H1 (cell line): ENCODE measurements around the gene PIK3R5. TPM values are rescaled to one million over a fixed set of nuclear protein-coding genes. Genes with fewer than 3 reads are reported as not detected.

ENCODE experiments used
- CTCF ChIA-PET: fragments of 300-600 bp; sonication (Branson Sonifier 250); formaldehyde crosslinking; loops from one replicate; lab custom pipeline; 2021; ENCODE audit not compliant: partially characterized antibody; lab: Charles Lee
- POLR2A ChIA-PET: fragments of 300-600 bp; sonication (Branson Sonifier 250); formaldehyde crosslinking; loops from one replicate; lab custom pipeline; 2021; ENCODE audit warnings: inconsistent platforms; ENCODE audit not compliant: partially characterized antibody; lab: Charles Lee
- DNase-seq, 2 experiments: peaks; one replicate each; pipeline versions ENCODE4 v3.0.0 to v3.0.0-alpha.2; 2010 to 2022; ENCODE audit warnings: low spot score in 2 of 2, low read depth in 1 of 2, mixed read lengths in 1 of 2
- FAIRE-seq: peaks from 2 replicates; lab custom pipeline; 2011; peaks lifted over from hg19 to GRCh38; lab: Jason Lieb, UNC
- H2AFZ ChIP-seq: 2 replicates; pipeline ENCODE4 v1.8.1; 2012; ENCODE audit warnings: low read length, inconsistent platforms
- H2AK5ac ChIP-seq: 2 replicates; pipeline ENCODE4 v1.6.1; 2013; ENCODE audit warnings: low read depth, low read length
- H2BK120ac ChIP-seq: replicated peaks from 2 replicates; pipeline ENCODE3; 2013; ENCODE audit warnings: low read depth, low read length, inconsistent platforms
- H2BK12ac ChIP-seq: 2 replicates; pipeline ENCODE4 v1.6.1; 2013; ENCODE audit warnings: low read depth, low read length
- H2BK15ac ChIP-seq: 2 replicates; pipeline ENCODE4 v1.6.1; 2013; ENCODE audit warnings: low read length
- H2BK20ac ChIP-seq: 2 replicates; pipeline ENCODE4 v1.6.1; 2013; ENCODE audit warnings: low read length
- H2BK5ac ChIP-seq: 2 replicates; pipeline ENCODE4 v1.6.1; 2013; ENCODE audit warnings: low read depth, low read length
- H3K14ac ChIP-seq: 2 replicates; pipeline ENCODE4 v1.6.1; 2013; ENCODE audit warnings: inconsistent platforms; ENCODE audit not compliant: insufficient read length
- H3K18ac ChIP-seq: 2 replicates; pipeline ENCODE4 v1.6.1; 2013; ENCODE audit warnings: low read length; ENCODE audit errors: extremely low read depth
- H3K23ac ChIP-seq: 2 replicates; pipeline ENCODE4 v1.6.1; 2013; ENCODE audit warnings: inconsistent platforms; ENCODE audit not compliant: insufficient read length
- H3K23me2 ChIP-seq: 2 replicates; pipeline ENCODE4 v1.6.1; 2013; ENCODE audit warnings: low read depth, low read length
- H3K27ac ChIP-seq: 2 replicates; pipeline ENCODE4 v1.6.1; 2011; ENCODE audit warnings: low read depth, low read length, inconsistent platforms
- H3K27me3 ChIP-seq, 4 experiments: replicated peaks in 1 of 4; 1 replicate in 1 of 4; 2 replicates in 3 of 4; pipeline versions ENCODE4 v1.6.1 to v1.8.1; 2011 to 2013; ENCODE audit warnings: low read length in 3 of 4, mild to moderate bottlenecking in 3 of 4, inconsistent platforms in 2 of 4, mixed read lengths in 2 of 4, moderate library complexity in 1 of 4; ENCODE audit not compliant: control insufficient read depth in 3 of 4, insufficient read depth in 3 of 4; ENCODE audit errors: extremely low read depth in 1 of 4
- H3K36me3 ChIP-seq, 4 experiments: 2 replicates each; pipeline versions ENCODE4 v1.6.1 to v1.8.1; 2011 to 2013; ENCODE audit warnings: mild to moderate bottlenecking in 4 of 4, low read length in 3 of 4, moderate library complexity in 2 of 4, control low read depth in 1 of 4, inconsistent platforms in 1 of 4; ENCODE audit not compliant: insufficient read depth in 4 of 4, control insufficient read depth in 2 of 4
- H3K4ac ChIP-seq: replicated peaks from 2 replicates; pipeline ENCODE3; 2013; ENCODE audit warnings: low read length, low read depth, mixed read lengths, inconsistent platforms; ENCODE audit not compliant: insufficient read length
- H3K4me1 ChIP-seq, 4 experiments: replicated peaks in 1 of 4; 1 replicate in 1 of 4; 2 replicates in 3 of 4; pipeline versions ENCODE4 v1.6.1 to v1.8.1; 2011 to 2013; ENCODE audit warnings: low read length in 3 of 4, inconsistent platforms in 2 of 4, mixed read lengths in 1 of 4; ENCODE audit not compliant: insufficient read depth in 4 of 4, control insufficient read depth in 3 of 4
- H3K4me2 ChIP-seq, 2 experiments: 2 replicates each; pipeline versions ENCODE4 v1.6.1 to v1.8.1; 2011 to 2013; ENCODE audit warnings: low read depth in 2 of 2, low read length in 2 of 2, control low read depth in 1 of 2, inconsistent platforms in 1 of 2, mild to moderate bottlenecking in 1 of 2; ENCODE audit not compliant: insufficient read depth in 1 of 2
- H3K4me3 ChIP-seq, 4 experiments: fragments of 200-600, 300-600 bp in 1 of 4; sonication (generic), shearing (Covaris generic), sonication (Bioruptor Twin) in 1 of 4; 2 replicates each; pipeline versions ENCODE4 v1.5.1 to v1.8.1; 2011 to 2016; ENCODE audit warnings: low read length in 4 of 4, low read depth in 3 of 4, control low read depth in 2 of 4, inconsistent platforms in 2 of 4, mild to moderate bottlenecking in 2 of 4, mixed read lengths in 1 of 4, moderate library complexity in 1 of 4; ENCODE audit not compliant: insufficient read depth in 2 of 4; ENCODE audit errors: extremely low read depth in 1 of 4
- H3K56ac ChIP-seq: replicated peaks from 2 replicates; pipeline ENCODE3; 2013; ENCODE audit warnings: low read depth, mild to moderate bottlenecking, mixed read lengths, low read length, inconsistent platforms; ENCODE audit not compliant: insufficient read length
- H3K79me1 ChIP-seq: 2 replicates; pipeline ENCODE4 v1.6.1; 2013; ENCODE audit warnings: low read depth, low read length, control low read depth
- H3K79me2 ChIP-seq, 2 experiments: 2 replicates each; pipeline versions ENCODE4 v1.6.1 to v1.8.1; 2012 to 2013; ENCODE audit warnings: low read length in 2 of 2, mild to moderate bottlenecking in 2 of 2, inconsistent platforms in 1 of 2; ENCODE audit not compliant: insufficient read depth in 2 of 2, control insufficient read depth in 1 of 2
- H3K9ac ChIP-seq, 4 experiments: replicated peaks in 1 of 4; 1 replicate in 1 of 4; 2 replicates in 3 of 4; pipeline versions ENCODE4 v1.6.1 to v1.8.1; 2011 to 2013; ENCODE audit warnings: low read depth in 3 of 4, low read length in 3 of 4, control low read depth in 2 of 4, mild to moderate bottlenecking in 2 of 4, moderate library complexity in 2 of 4, inconsistent platforms in 1 of 4; ENCODE audit errors: extremely low read depth in 1 of 4
- H3K9me3 ChIP-seq, 2 experiments: 2 replicates each; pipeline versions ENCODE4 v1.6.1 to v1.8.1; 2012 to 2013; ENCODE audit warnings: mild to moderate bottlenecking in 2 of 2, moderate library complexity in 2 of 2, control low read depth in 1 of 2, inconsistent platforms in 1 of 2, low read depth in 1 of 2, low read length in 1 of 2, mixed read lengths in 1 of 2; ENCODE audit not compliant: insufficient read depth in 2 of 2
- H4K20me1 ChIP-seq, 2 experiments: replicated peaks in 1 of 2; 2 replicates each; pipeline versions ENCODE3 to v1.8.1; 2011 to 2013; ENCODE audit warnings: inconsistent platforms in 2 of 2, low read length in 2 of 2, mild to moderate bottlenecking in 1 of 2; ENCODE audit not compliant: insufficient read depth in 2 of 2, control insufficient read depth in 1 of 2
- H4K5ac ChIP-seq: 2 replicates; pipeline ENCODE4 v1.6.1; 2013; ENCODE audit warnings: low read length, low read depth, mixed read lengths, inconsistent platforms; ENCODE audit not compliant: insufficient read length
- H4K8ac ChIP-seq: 2 replicates; pipeline ENCODE4 v1.8.0; 2013; ENCODE audit warnings: mild to moderate bottlenecking, moderate library complexity, low read length, inconsistent platforms; ENCODE audit not compliant: insufficient read depth; ENCODE audit errors: extremely low read depth
- H4K91ac ChIP-seq: replicated peaks from 2 replicates; pipeline ENCODE3; 2013; ENCODE audit warnings: low read length, mixed read lengths, inconsistent platforms; ENCODE audit not compliant: insufficient read length
- JUND ChIP-seq: IDR thresholded peaks from 2 replicates; pipeline ENCODE4 v1.6.1; 2011; ENCODE audit warnings: mild to moderate bottlenecking, improper control_type of control experiment, low read length
- RNF2 ChIP-seq: fragments of 200-900, 300-1000 bp; sonication (generic); IDR thresholded peaks from 2 replicates; pipeline ENCODE4 v1.7.1; 2016; ENCODE audit warnings: borderline replicate concordance, low read depth, mild to moderate bottlenecking, antibody characterized with exemption, low read length; ENCODE audit not compliant: poor library complexity, severe bottlenecking; ENCODE audit errors: missing control alignments
- RXRA ChIP-seq: IDR thresholded peaks from 2 replicates; pipeline ENCODE4 v1.6.1; 2011; ENCODE audit warnings: low read depth, mild to moderate bottlenecking, low read length, moderate library complexity; ENCODE audit not compliant: insufficient read depth
- SRF ChIP-seq: IDR thresholded peaks from 2 replicates; pipeline ENCODE4 v1.6.1; 2011; ENCODE audit warnings: mild to moderate bottlenecking, low read depth, low read length, moderate library complexity
- WGBS, 2 experiments: shearing (Covaris generic) in 1 of 2; methylation state at CpG; one replicate each; pipeline versions ENCODE4 v1.1.6 to v1.1.7; 2013 to 2015; ENCODE audit warnings: low lambda C conversion rate in 2 of 2, mixed read lengths in 2 of 2, inconsistent platforms in 1 of 2, low coverage in 1 of 2, missing lambda C conversion rate in 1 of 2; ENCODE audit not compliant: insufficient replicate concordance in 2 of 2, insufficient coverage in 1 of 2, insufficient read length in 1 of 2; ENCODE audit errors: extremely low coverage in 1 of 2, missing lambda C conversion rate in 1 of 2; 5-methylcytosine and 5-hydroxymethylcytosine counted together
- polyA plus RNA-seq, 7 experiments: library from polyadenylated mRNA; depleted of rRNA in 3 of 7; stranded (reverse) in 5 of 7; unstranded in 2 of 7; fragments of >200 nt in 5 of 7; fragments of 200-250 nt in 2 of 7; gene quantifications; 1 replicate in 5 of 7; 2 replicates in 1 of 7; 4 replicates in 1 of 7; pipeline versions ENCODE4 v1.2.1 to v1.2.3, GENCODE V29; 2011 to 2013; ENCODE audit warnings: missing spikeins in 2 of 7, mixed read lengths in 2 of 7
- total RNA-seq: library from RNA; stranded (reverse); fragmentation: NEBNext Ultra II Directional; extraction: Animal tissue kit (Norgen Biotek cat#: 25700); gene quantifications from 2 replicates; pipeline ENCODE4 v1.2.1, GENCODE V29; 2021

Gene PIK3R5
- total and polyA plus RNA-seq, 2 of the 8 experiments (the other 6 are each of a cell fraction or from before 2014, with no cell fraction given) = 2.7 to 4.3 TPM

DNA sequence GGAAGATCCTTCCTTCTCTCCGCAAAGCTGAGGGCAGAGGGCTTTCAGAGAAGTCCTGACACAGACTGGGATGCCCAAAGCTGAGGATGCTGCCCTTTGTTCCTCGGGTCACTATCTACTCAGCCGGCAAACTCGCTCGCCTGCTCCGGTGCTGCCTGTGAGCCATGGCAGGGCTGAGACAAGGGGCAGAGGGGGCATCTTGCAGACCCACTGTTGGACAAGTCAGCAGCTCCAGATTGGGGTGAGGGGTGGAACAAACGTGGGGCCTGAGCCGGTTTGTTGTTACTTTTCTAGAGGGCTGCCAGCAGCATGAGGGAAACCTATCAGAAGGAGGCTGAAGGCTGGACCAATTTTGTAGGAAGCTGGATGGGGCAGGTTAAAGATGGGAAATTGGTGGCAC is 51.0 kb downstream of the PIK3R5 start:
- WGBS, 2 experiments = 88% methylated on average over 8 of the region's 8 CpGs; no CpG with 5 or more reads in 1 of the 2 experiments
- Histone ChIP-seq H2BK120ac (no peak overlapping the region), H2BK20ac (no peak overlapping the region), H4K20me1 (no peaks in the 10 kb centered on the region), H3K79me2 (no peaks in the 10 kb centered on the region), H2AFZ (no peak overlapping the region), H3K4ac (no peak overlapping the region), H3K9ac (no peak overlapping the region), H3K4me3 (no peak overlapping the region), H3K27me3 (no peaks in the 10 kb centered on the region), H3K79me1 (no peaks in the 10 kb centered on the region), H2BK15ac (no peak overlapping the region), H3K9me3 (peaks cover 0 to 13% of the 10 kb centered on the region in 2 experiments; a peak in 1 of 4 replicates), H3K23ac (no peak overlapping the region), H3K36me3 (no peaks in the 10 kb centered on the region), H2BK5ac (no peak overlapping the region), H3K23me2 (no peaks in the 10 kb centered on the region), H4K5ac (no peak overlapping the region), H3K14ac (no peak overlapping the region), H3K27ac (no peak overlapping the region), H3K4me2 (no peak overlapping the region), H3K56ac (no peak overlapping the region), H2AK5ac (0 out of 2 replicates have a peak overlapping the region, but pooled peaks have one; percentile 13), H4K91ac (no peak overlapping the region), H3K18ac (no peak overlapping the region), H4K8ac (no peak overlapping the region), H2BK12ac (no peak overlapping the region), H3K4me1 (no peaks in the 10 kb centered on the region; a peak in 1 of 7 replicates)
- FAIRE-seq (no peak), DNase-seq (no peak)
- ChIA-PET CTCF (interaction anchor here (2.0 to 3.4 kb wide), 2 partner anchors 20 to 26 kb away, joined by 9 to 15 read pairs; no protein-coding TSS in a partner anchor), POLR2A (interaction anchor here (0.9 to 1.4 kb wide), 2 partner anchors 11 to 13 kb away, joined by 3 to 5 read pairs; no protein-coding TSS in a partner anchor)
- TF ChIP-seq RNF2 (no peak), JUND (no peak), SRF (no peak), RXRA (no peak)
